B cell (primary cell): ENCODE data around the gene SRSF1. TPM values are rescaled to one million over a fixed set of nuclear protein-coding genes. Genes with fewer than 3 reads are reported as not detected.

Experiments used
- ATAC-seq: fragments of 200-7000 bp; cut with Tn5 transposase; one replicate; pipeline ENCODE4 v1.10.0; 2021; ENCODE audit warnings: low read depth, mild to moderate bottlenecking, moderate number of reproducible peaks, moderate library complexity
- CTCF ChIA-PET: fragments of 350-600 bp; sonication (Branson Sonifier 250); formaldehyde crosslinking; loops from one replicate; lab custom pipeline; 2021; ENCODE audit warnings: antibody characterized with exemption, inconsistent platforms; lab: Charles Lee
- POLR2A ChIA-PET: fragments of 350-600 bp; sonication (Branson Sonifier 250); formaldehyde crosslinking; loops from one replicate; lab custom pipeline; 2021; ENCODE audit warnings: antibody characterized with exemption; lab: Charles Lee
- DNase-seq: peaks from one replicate; pipeline ENCODE4 v3.0.0; 2013
- H2AFZ ChIP-seq: 2 replicates; pipeline ENCODE4 v1.6.1; 2012; ENCODE audit warnings: mild to moderate bottlenecking, low read depth, low read length; ENCODE audit not compliant: insufficient read depth, poor library complexity, severe bottlenecking
- H3K27ac ChIP-seq, 2 donors: 1 replicate in 1 of 2; 2 replicates in 1 of 2; pipeline ENCODE4 v1.5.1; 2012 to 2013; ENCODE audit warnings: low read length in 2 of 2, mild to moderate bottlenecking in 2 of 2, moderate library complexity in 1 of 2
- H3K27me3 ChIP-seq, 4 experiments: fragments of 200-600 bp in 1 of 4; sonication (generic) in 1 of 4; replicated peaks in 1 of 4; 1 replicate in 2 of 4; 2 replicates in 2 of 4; pipeline versions ENCODE4 v1.6.1 to v1.7.0; 2013 to 2016; ENCODE audit warnings: low read length in 3 of 4, mild to moderate bottlenecking in 2 of 4, mixed read lengths in 1 of 4, moderate library complexity in 1 of 4; ENCODE audit not compliant: insufficient read depth in 4 of 4, control insufficient read depth in 3 of 4; ENCODE audit errors: control extremely low read depth in 1 of 4
- H3K36me3 ChIP-seq, 2 experiments: replicated peaks in 1 of 2; 1 replicate in 1 of 2; 2 replicates in 1 of 2; pipeline versions ENCODE4 v1.6.1 to v1.7.1; 2013; ENCODE audit warnings: low read length in 1 of 2; ENCODE audit not compliant: insufficient read depth in 2 of 2, control insufficient read depth in 1 of 2; ENCODE audit errors: control extremely low read depth in 1 of 2, extremely low read depth in 1 of 2
- H3K4me1 ChIP-seq, 2 donors: fragments of 200-600 bp in 1 of 2; sonication (generic) in 1 of 2; 1 replicate in 1 of 2; 2 replicates in 1 of 2; pipeline versions ENCODE4 v1.5.1 to v1.6.1; 2013 to 2017; ENCODE audit warnings: low read length in 2 of 2; ENCODE audit not compliant: control insufficient read depth in 2 of 2, insufficient read depth in 2 of 2
- H3K4me2 ChIP-seq: replicated peaks from 2 replicates; pipeline ENCODE3; 2012; ENCODE audit warnings: mild to moderate bottlenecking, low read depth, low read length; ENCODE audit not compliant: poor library complexity, severe bottlenecking
- H3K4me3 ChIP-seq, 5 experiments: fragments of 200-600 bp in 1 of 5; sonication (generic) in 1 of 5; 1 replicate in 3 of 5; 2 replicates in 2 of 5; pipeline versions ENCODE4 v1.5.1 to v1.7.0; 2011 to 2016; ENCODE audit warnings: low read length in 4 of 5, mild to moderate bottlenecking in 4 of 5, low read depth in 2 of 5, control low read depth in 1 of 5, moderate library complexity in 1 of 5; ENCODE audit not compliant: insufficient read depth in 1 of 5; ENCODE audit errors: control extremely low read depth in 1 of 5, extremely low read depth in 1 of 5
- H3K79me2 ChIP-seq: fragments of 200-600 bp; sonication (generic); one replicate; pipeline ENCODE4 v1.6.0; 2016; ENCODE audit warnings: low read length; ENCODE audit not compliant: control insufficient read depth, insufficient read depth
- H3K9ac ChIP-seq: fragments of 200-600 bp; sonication (generic); 2 replicates; pipeline ENCODE4 v1.6.1; 2017; ENCODE audit warnings: mild to moderate bottlenecking, low read length, moderate library complexity
- H3K9me3 ChIP-seq, 3 donors: one replicate each; pipeline versions ENCODE4 v1.6.1 to v1.7.1; 2013; ENCODE audit warnings: low read length in 2 of 3; ENCODE audit not compliant: control insufficient read depth in 2 of 3, insufficient read depth in 1 of 3; ENCODE audit errors: control extremely low read depth in 1 of 3
- H4K20me1 ChIP-seq: 2 replicates; pipeline ENCODE4 v1.6.0; 2012; ENCODE audit warnings: mild to moderate bottlenecking, low read length; ENCODE audit not compliant: insufficient read depth, control insufficient read depth, poor library complexity, severe bottlenecking
- H3K27ac Mint-ChIP-seq: one replicate; pipeline ENCODE4 v1.8.0; 2021; ENCODE audit warnings: mixed read lengths
- H3K27me3 Mint-ChIP-seq: one replicate; pipeline ENCODE4 v1.8.0; 2021; ENCODE audit warnings: mixed read lengths
- H3K4me1 Mint-ChIP-seq: one replicate; pipeline ENCODE4 v1.8.0; 2021; ENCODE audit warnings: mixed read lengths
- H3K4me3 Mint-ChIP-seq: one replicate; pipeline ENCODE4 v1.8.0; 2021; ENCODE audit warnings: mixed read lengths
- H3K9me3 Mint-ChIP-seq: one replicate; pipeline ENCODE4 v1.8.0; 2022; ENCODE audit warnings: mixed read lengths; ENCODE audit not compliant: insufficient read depth
- CTCF ChIP-seq: fragments of 200-600 bp; IDR thresholded peaks from one replicate; pipeline ENCODE4 v1.8.0; 2022; ENCODE audit warnings: antibody characterized with exemption, mild to moderate bottlenecking
- EZH2 ChIP-seq: IDR thresholded peaks from 2 replicates; pipeline ENCODE4 v1.6.1; 2012; ENCODE audit warnings: borderline replicate concordance, low read depth, mild to moderate bottlenecking, moderate library complexity, low read length; ENCODE audit not compliant: insufficient read depth, poor library complexity, severe bottlenecking
- WGBS: methylation state at CpG from one replicate; pipeline ENCODE4 v1.1.5; 2013; ENCODE audit warnings: missing lambda C conversion rate; ENCODE audit not compliant: insufficient coverage; 5-methylcytosine and 5-hydroxymethylcytosine counted together
- intact Hi-C: fragments of 100-400 bp; cut with micrococcal nuclease; formaldehyde crosslinking; loops from one replicate; pipeline ENCODE4 v1.10.0; 2022
- polyA plus RNA-seq: library from polyadenylated mRNA; depleted of rRNA; stranded (reverse); fragments of >200 nt; gene quantifications from 2 replicates; pipeline ENCODE4 v1.2.3, GENCODE V29; 2012
- total RNA-seq, 2 donors: library from RNA; stranded (reverse); fragments of 120-200 nt in 1 of 2; gene quantifications; 1 replicate in 1 of 2; 2 replicates in 1 of 2; pipeline versions ENCODE4 v1.2.3 to v1.2.4, GENCODE V29; 2013 to 2022

SRSF1 gene
- total and polyA plus RNA-seq, 2 donors (not counting 1 experiment from before 2014, with no cell fraction given) = 163 to 250 TPM

- peaks cover 28% of the 10 kb centered on the region for H3K27me3 Mint-ChIP-seq
- CTCF ChIA-PET = interaction anchor here (1.7 kb wide), 1 partner anchor 220 kb away, joined by 3 read pairs; no protein-coding TSS in a partner anchor
- H3K4me2 ChIP-seq = no peak overlapping the region
- H3K4me1 Mint-ChIP-seq = no peaks in the 10 kb centered on the region
- no peaks in the 10 kb centered on the region for H4K20me1 ChIP-seq
- no peak overlapping the region for H3K4me3 ChIP-seq
- DNase-seq (no peak), ATAC-seq (no peak)
- no peaks in the 10 kb centered on the region for H3K4me1 ChIP-seq
- no peaks in the 10 kb centered on the region for H3K9me3 ChIP-seq
- H3K4me3 Mint-ChIP-seq = no peak overlapping the region
- H3K27me3 ChIP-seq = no peaks in the 10 kb centered on the region
- no peak overlapping the region for H3K27ac Mint-ChIP-seq
- H3K27ac ChIP-seq = no peak overlapping the region
- 72% methylated on average over 8 of the region's 8 CpGs for WGBS
- intact Hi-C loops = no loop called here
- H3K9ac ChIP-seq = no peak overlapping the region
- no peaks in the 10 kb centered on the region for H3K36me3 ChIP-seq
- no peak overlapping the region for H2AFZ ChIP-seq
- no peaks in the 10 kb centered on the region for H3K9me3 Mint-ChIP-seq
- no peaks in the 10 kb centered on the region for H3K79me2 ChIP-seq
- TF ChIP-seq EZH2 = no peak
- no peak for TF ChIP-seq CTCF
- POLR2A ChIA-PET = no interaction called here
Measured at GRCh38 chr17:58052945-58053715, 46.1 kb upstream of the SRSF1 start.

GRCh38 chr17:58052407-58052806, 45.4 kb upstream of the SRSF1 start:
- WGBS = no CpG with 5 or more reads among the region's 1 CpG

More at GRCh38 chr17:58052407-58052806, 45.4 kb upstream of the SRSF1 start:
- Histone ChIP-seq H3K27me3 (no peaks in the 10 kb centered on the region), H3K36me3 (no peaks in the 10 kb centered on the region), H3K27ac (no peak overlapping the region), H4K20me1 (no peaks in the 10 kb centered on the region), H2AFZ (no peak overlapping the region), H3K79me2 (no peaks in the 10 kb centered on the region), H3K9ac (no peak overlapping the region), H3K4me1 (no peaks in the 10 kb centered on the region), H3K4me2 (no peak overlapping the region), H3K4me3 (no peak overlapping the region), H3K9me3 (no peaks in the 10 kb centered on the region)
- Mint-ChIP-seq H3K4me1 (no peaks in the 10 kb centered on the region), H3K4me3 (no peak overlapping the region), H3K27me3 (peaks cover 33% of the 10 kb centered on the region), H3K9me3 (no peaks in the 10 kb centered on the region), H3K27ac (no peak overlapping the region)
- intact Hi-C loops = no loop called here
- POLR2A ChIA-PET = no interaction called here
- ATAC-seq (no peak), DNase-seq (no peak)
- TF ChIP-seq EZH2 = no peak
- TF ChIP-seq CTCF = no peak
- CTCF ChIA-PET = interaction anchor here (1.7 kb wide), 1 partner anchor 219 kb away, joined by 3 read pairs; no protein-coding TSS in a partner anchor
